Tibial nerve (tissue), 4 donors: Measurements from ENCODE around the gene ANGPTL1. TPM values are rescaled to one million over a fixed set of nuclear protein-coding genes. Genes with fewer than 3 reads are reported as not detected.

Experiments used
- DNase-seq, 2 donors: peaks; one replicate each; pipeline ENCODE4 v3.0.0-alpha.2; 2019; ENCODE audit warnings: low spot score in 2 of 2
- H3K27ac ChIP-seq, 4 donors: fragments of 200-600 bp; sonication (generic) in 3 of 4; one replicate each; pipeline ENCODE4 v1.5.1; 2017 to 2019; ENCODE audit warnings: mild to moderate bottlenecking in 1 of 4
- H3K27me3 ChIP-seq, 2 donors: fragments of 200-600 bp; sonication (generic) in 1 of 2; one replicate each; pipeline versions ENCODE4 v1.5.1 to v1.6.0; 2017 to 2019
- H3K36me3 ChIP-seq, 3 donors: fragments of 200-600 bp; sonication (generic); one replicate each; pipeline ENCODE4 v1.5.1; 2018 to 2019
- H3K4me1 ChIP-seq, 4 donors: fragments of 200-600 bp; sonication (generic) in 3 of 4; one replicate each; pipeline ENCODE4 v1.5.1; 2017 to 2019
- H3K4me3 ChIP-seq, 4 donors: fragments of 200-600 bp; sonication (generic) in 3 of 4; one replicate each; pipeline ENCODE4 v1.5.1; 2017 to 2019; ENCODE audit warnings: mild to moderate bottlenecking in 1 of 4, moderate library complexity in 1 of 4
- H3K9me3 ChIP-seq, 4 donors: fragments of 200-600 bp; sonication (generic) in 3 of 4; one replicate each; pipeline ENCODE4 v1.5.1; 2017 to 2019
- EP300 ChIP-seq, 2 donors: sonication (generic); formaldehyde crosslinking; IDR thresholded peaks; one replicate each; pipeline ENCODE4 v1.6.1; 2017; ENCODE audit warnings: antibody characterized with exemption in 2 of 2, mild to moderate bottlenecking in 1 of 2
- POLR2A ChIP-seq, 2 donors: fragments of 450-650 bp; IDR thresholded peaks; one replicate each; pipeline ENCODE4 v1.6.1; 2017; ENCODE audit warnings: antibody characterized with exemption in 2 of 2, mild to moderate bottlenecking in 2 of 2, moderate library complexity in 2 of 2
- WGBS, 2 donors: methylation state at CpG; one replicate each; pipeline ENCODE4 v1.1.5; 2018; 5-methylcytosine and 5-hydroxymethylcytosine counted together
- total RNA-seq, 4 donors: library from RNA; depleted of rRNA; stranded (reverse); fragments of >200 nt; gene quantifications; one replicate each; pipeline ENCODE4 v1.1.0, GENCODE V29; 2016
- TF ChIP-seq, protein P1 (sequence below), 5 experiments: fragments of 200-600 bp in 3 of 5; fragments of 450-650 bp in 2 of 5; sonication (generic) in 3 of 5; IDR thresholded peaks; one replicate each; pipeline ENCODE4 v1.5.1; 2016 to 2019; ENCODE audit warnings: antibody characterized with exemption in 5 of 5, mild to moderate bottlenecking in 3 of 5, moderate library complexity in 2 of 5

Gene ANGPTL1
- total RNA-seq, 4 donors from 2014 or later = 25.2 to 40.8 (median 30.5) TPM

DNA sequence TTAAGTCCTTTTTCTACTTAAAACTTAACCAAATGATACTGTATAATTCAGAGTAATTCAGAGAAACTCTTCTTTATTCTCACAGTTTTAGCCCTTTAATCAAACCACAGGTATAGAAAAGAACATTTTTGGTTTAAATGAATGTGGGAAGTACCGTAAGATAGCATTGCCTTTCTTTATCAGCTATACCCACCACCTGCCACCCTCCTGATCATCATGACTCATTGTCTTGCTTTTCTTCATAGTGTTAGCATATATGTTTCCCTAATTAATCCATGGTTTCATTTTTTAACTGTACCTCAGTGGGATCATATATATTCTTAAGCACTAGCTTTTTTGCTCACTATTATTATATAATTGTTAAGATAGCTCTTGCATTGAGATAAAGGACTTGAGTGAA lies 27.5 kb upstream of the ANGPTL1 start:
- no peak for DNase-seq
- no peaks in the 10 kb centered on the region for H3K4me1 ChIP-seq
- no peaks in the 10 kb centered on the region for H3K9me3 ChIP-seq
- H3K27me3 ChIP-seq = no peaks in the 10 kb centered on the region
- H3K36me3 ChIP-seq = peaks cover 0 to 13% (median 0%) of the 10 kb centered on the region in 3 donors
- WGBS, 2 donors = 97 to 98% methylated on average over 1 of the region's 1 CpG
- no peak overlapping the region for H3K27ac ChIP-seq
- TF ChIP-seq EP300 (IDR thresholded peaks at IDR 0.05) = no peak
- TF ChIP-seq, protein P1, sequence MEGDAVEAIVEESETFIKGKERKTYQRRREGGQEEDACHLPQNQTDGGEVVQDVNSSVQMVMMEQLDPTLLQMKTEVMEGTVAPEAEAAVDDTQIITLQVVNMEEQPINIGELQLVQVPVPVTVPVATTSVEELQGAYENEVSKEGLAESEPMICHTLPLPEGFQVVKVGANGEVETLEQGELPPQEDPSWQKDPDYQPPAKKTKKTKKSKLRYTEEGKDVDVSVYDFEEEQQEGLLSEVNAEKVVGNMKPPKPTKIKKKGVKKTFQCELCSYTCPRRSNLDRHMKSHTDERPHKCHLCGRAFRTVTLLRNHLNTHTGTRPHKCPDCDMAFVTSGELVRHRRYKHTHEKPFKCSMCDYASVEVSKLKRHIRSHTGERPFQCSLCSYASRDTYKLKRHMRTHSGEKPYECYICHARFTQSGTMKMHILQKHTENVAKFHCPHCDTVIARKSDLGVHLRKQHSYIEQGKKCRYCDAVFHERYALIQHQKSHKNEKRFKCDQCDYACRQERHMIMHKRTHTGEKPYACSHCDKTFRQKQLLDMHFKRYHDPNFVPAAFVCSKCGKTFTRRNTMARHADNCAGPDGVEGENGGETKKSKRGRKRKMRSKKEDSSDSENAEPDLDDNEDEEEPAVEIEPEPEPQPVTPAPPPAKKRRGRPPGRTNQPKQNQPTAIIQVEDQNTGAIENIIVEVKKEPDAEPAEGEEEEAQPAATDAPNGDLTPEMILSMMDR (IDR thresholded peaks at IDR 0.05) = no peak
- H3K4me3 ChIP-seq = no peak overlapping the region

DNA sequence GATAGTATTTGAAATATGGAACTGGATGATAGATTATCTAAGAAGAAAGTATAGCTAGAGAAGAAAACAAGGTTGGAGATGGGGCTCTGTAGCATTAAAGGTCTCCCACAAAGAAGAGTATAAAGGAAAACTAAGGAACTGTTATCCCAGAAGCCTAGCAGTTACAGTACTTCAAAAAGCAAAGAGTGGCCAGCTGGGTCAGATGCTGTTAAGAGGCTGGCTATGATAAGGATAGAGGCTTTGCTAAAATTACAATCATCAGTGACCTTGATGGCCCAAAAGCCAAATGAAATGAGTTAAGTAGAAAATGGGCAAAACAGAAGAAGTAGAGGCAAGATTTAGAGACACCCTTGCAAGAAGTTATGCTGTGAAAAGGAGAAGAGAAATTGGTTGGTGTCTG lies 25.1 kb upstream of the ANGPTL1 start:
- no peak overlapping the region for H3K27ac ChIP-seq
- TF ChIP-seq, protein P1 (IDR thresholded peaks at IDR 0.05) = no peak
- no peak for TF ChIP-seq POLR2A (IDR thresholded peaks at IDR 0.05)
- no peak for TF ChIP-seq EP300 (IDR thresholded peaks at IDR 0.05)
- peaks cover 0 to 7% (median 0%) of the 10 kb centered on the region in 3 donors for H3K36me3 ChIP-seq
- H3K27me3 ChIP-seq = no peaks in the 10 kb centered on the region
- H3K4me1 ChIP-seq = no peaks in the 10 kb centered on the region
- DNase-seq = no peak
- no peak overlapping the region for H3K4me3 ChIP-seq
- no peaks in the 10 kb centered on the region for H3K9me3 ChIP-seq

DNA sequence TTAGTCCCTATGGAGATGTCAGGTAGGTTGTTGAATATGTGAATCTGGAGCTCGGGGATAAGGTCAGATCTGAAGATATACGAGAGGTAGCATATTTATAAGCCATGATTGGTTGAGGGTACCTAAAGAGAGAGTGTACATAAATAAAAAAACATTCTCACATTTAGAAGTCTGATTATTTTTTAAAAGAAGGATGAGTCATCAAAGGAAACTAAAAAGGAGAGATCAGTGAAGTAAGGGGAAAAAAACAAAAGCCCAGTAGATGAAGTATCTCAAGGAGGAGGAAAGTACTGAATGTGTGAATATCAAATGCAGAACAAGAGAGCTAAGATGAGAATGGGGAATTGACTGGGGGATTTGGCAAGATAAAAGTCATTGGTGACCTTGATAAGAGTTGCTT lies 15.7 kb upstream of the ANGPTL1 start:
- Histone ChIP-seq H3K9me3 (no peaks in the 10 kb centered on the region), H3K4me1 (no peaks in the 10 kb centered on the region), H3K27ac (no peak overlapping the region), H3K27me3 (no peaks in the 10 kb centered on the region), H3K4me3 (no peak overlapping the region), H3K36me3 (peaks cover 0 to 11% (median 0%) of the 10 kb centered on the region in 3 donors)
- TF ChIP-seq EP300 (IDR thresholded peaks at IDR 0.05) (no peak), POLR2A (IDR thresholded peaks at IDR 0.05) (no peak)
- TF ChIP-seq, protein P1 (IDR thresholded peaks at IDR 0.05) = no peak
- WGBS, 2 donors = 96 to 98% methylated on average over 2 of the region's 2 CpGs
- no peak for DNase-seq

DNA sequence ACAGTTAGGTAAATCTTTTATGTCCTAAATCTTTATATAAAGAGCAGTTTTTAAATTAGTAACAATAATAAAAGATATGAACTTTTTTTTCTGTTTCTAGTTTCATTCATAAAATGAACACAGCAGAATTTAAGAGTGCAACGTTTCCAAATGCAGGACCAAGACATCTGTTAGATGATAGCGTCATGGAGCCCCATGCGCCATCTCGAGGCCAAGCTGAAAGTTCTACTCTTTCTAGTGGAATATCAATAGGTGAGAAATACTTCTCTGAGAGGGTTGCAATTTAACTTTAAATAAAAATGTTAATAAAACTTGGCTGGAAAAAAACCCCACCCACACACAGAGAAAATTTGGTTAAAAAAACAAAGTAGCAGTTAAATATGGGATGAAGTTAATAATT lies 15.0 kb upstream of the ANGPTL1 start:
- Histone ChIP-seq H3K4me3 (no peak overlapping the region), H3K27me3 (no peaks in the 10 kb centered on the region), H3K9me3 (no peaks in the 10 kb centered on the region), H3K27ac (no peak overlapping the region), H3K4me1 (no peaks in the 10 kb centered on the region), H3K36me3 (peaks cover 0 to 17% (median 0%) of the 10 kb centered on the region in 3 donors)
- TF ChIP-seq, protein P1 (IDR thresholded peaks at IDR 0.05) = no peak
- no peak for TF ChIP-seq POLR2A (IDR thresholded peaks at IDR 0.05)
- no peak for TF ChIP-seq EP300 (IDR thresholded peaks at IDR 0.05)
- no peak for DNase-seq
- 88 to 90% methylated on average over 4 of the region's 4 CpGs for WGBS, 2 donors

DNA sequence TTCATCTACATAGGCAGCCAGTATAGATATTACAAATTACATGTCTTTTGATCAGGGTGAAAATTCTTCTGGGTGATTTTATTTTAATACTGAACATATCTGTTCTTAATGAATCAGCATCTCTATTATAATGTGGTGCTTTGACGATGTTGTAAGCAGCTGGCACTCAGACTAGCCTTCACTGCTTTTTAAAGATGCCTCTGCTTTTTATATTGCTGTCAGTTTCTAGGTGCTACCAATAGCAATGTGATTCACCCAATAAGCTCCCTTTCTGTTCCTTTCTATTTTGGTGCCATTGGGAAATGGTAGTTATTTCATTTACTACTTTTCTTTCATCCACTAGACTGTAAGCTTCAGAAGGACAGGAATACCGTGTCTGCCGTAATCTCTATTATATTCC lies 11.1 kb upstream of the ANGPTL1 start:
- no peaks in the 10 kb centered on the region for H3K4me1 ChIP-seq
- TF ChIP-seq EP300 (IDR thresholded peaks at IDR 0.05) (no peak), POLR2A (IDR thresholded peaks at IDR 0.05) (no peak)
- TF ChIP-seq, protein P1 (IDR thresholded peaks at IDR 0.05) = no peak
- no peaks in the 10 kb centered on the region for H3K27me3 ChIP-seq
- H3K9me3 ChIP-seq = no peaks in the 10 kb centered on the region
- peaks cover 0 to 11% (median 0%) of the 10 kb centered on the region in 3 donors for H3K36me3 ChIP-seq
- H3K4me3 ChIP-seq = no peak overlapping the region
- 95 to 96% methylated on average over 3 of the region's 3 CpGs for WGBS, 2 donors
- DNase-seq = no peak
- H3K27ac ChIP-seq = no peak overlapping the region
